Endothelial cell of hepatic sinusoid (primary cell): Measurements from ENCODE around the gene MRFAP1L1.
"Not testable (repeated sequence)": the region's sequence is repeated elsewhere in the genome, so short reads cannot be mapped to it uniquely, and the experiment has no call there.

Experiments
- in situ Hi-C: cut with HindIII; loops from 2 replicates; pipeline ENCODE4 v1.10.0; 2017; ENCODE audit warnings: low sequenced_read_pairs

MRFAP1L1 gene

GRCh38 chr4:6739920-6740319, 30.3 kb upstream of the MRFAP1L1 start:
- in situ Hi-C loops: loop anchor here (5.0 kb wide), 2 partner anchors 42 to 78 kb away; partner anchors contain the start of gene KIAA0232

GRCh38 chr4:6734165-6734786, 24.6 kb upstream of the MRFAP1L1 start:
- in situ Hi-C loops: no loop called here

- in situ Hi-C loops: no loop called here
Observed at GRCh38 chr4:6733358-6734164, 23.9 kb upstream of the MRFAP1L1 start.

DNA sequence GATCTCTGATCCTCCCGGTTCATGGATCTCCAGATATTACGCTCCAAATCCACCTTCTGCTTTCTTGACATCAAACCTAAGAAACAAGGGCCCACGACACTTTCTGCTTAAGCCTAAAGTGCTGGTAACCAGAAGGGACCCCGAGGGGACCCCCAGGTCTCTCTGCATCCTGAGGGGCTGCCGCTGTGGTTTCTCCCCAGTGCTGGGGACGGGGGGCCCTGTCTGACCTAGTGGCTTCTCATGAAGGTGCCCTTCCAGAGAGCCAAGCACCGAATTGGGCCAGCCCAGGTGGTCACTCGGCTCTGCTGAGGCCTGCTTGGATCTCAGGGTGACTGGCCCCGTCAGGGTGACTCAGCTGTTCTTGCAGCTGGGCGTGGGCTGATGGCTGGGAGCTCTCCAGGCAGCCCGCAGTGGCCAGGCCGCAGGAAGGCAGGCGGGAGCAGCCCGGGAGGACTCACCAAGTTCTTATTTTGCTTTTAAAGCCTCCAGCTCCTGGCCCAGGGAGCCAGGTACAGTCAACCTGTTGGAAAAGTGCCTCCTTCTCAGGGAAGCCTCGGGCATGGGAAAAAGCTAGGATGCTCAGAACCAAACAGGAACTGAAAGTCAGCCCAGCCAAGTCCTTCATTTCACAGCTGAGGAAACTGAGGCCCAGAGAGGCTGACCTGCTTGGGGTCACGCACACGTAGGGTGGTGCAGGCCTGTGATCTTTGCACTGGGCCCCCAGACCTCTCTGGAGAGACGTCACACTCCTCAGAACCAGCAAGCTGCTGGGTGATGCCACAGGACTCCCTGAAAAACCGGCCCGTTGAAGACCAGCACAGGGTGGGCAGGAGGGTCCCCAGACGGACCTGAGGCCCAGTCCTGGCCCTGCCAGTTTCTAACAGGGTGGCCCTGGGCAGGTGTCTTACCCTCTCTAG, 23.0 kb upstream of the MRFAP1L1 start:
- in situ Hi-C loops: no loop called here

DNA sequence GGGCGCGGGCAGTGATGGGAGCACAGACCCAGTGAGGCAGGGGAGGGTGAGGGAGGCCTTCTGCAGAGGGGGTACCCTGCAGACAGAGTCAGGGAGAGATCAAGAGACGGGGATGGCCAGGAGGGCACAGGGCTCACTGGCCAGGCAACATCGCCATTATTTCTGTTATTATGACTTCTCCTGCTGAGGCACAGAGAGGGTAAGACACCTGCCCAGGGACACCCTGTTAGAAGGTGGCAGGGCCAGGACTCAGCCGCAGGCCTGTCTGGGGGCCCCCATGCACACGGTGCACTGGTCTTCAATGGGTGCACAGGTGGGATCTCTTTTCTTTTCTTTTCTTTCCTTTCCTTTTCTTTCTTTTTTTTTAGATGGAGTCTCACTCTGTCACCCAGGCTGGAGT, 22.1 kb upstream of the MRFAP1L1 start:
- in situ Hi-C loops: no loop called here

- in situ Hi-C loops: no loop called here
Observed at GRCh38 chr4:6731318-6731675, 21.6 kb upstream of the MRFAP1L1 start.

DNA sequence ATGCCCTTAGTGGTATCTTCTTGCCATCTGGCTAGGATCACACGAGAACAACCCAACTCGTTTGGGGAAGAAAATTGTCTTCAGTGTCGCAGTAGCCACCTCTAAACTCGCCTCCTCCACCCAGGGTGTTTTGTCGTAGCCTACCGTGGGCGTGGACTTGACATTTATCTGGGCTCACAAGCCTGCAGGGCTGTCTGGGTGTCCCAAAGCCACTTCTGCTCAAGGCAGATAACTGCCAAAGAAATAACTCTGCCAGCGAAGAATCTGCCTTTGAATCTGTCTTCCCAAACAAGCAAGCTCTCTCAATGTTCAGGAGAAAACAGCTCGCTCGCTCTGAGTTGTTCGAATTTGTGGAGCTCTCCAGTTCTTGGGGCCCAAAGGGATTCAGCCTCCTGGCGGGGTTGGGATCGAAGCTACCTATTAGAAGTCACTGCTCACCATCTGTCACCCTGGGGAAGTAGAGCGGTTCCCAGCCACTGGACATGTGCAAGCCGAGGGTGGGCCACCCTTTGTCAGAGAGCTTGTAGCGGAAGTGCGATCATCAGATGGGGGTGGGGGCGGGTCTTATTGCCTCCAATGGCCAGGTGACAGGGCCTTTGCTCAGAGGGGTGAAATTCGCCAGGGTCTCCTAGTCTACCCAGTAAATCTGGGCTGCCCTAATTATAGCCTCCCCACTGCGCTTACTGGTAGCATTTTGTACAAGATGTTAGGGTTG, 21.1 kb upstream of the MRFAP1L1 start:
- in situ Hi-C loops: no loop called here

DNA sequence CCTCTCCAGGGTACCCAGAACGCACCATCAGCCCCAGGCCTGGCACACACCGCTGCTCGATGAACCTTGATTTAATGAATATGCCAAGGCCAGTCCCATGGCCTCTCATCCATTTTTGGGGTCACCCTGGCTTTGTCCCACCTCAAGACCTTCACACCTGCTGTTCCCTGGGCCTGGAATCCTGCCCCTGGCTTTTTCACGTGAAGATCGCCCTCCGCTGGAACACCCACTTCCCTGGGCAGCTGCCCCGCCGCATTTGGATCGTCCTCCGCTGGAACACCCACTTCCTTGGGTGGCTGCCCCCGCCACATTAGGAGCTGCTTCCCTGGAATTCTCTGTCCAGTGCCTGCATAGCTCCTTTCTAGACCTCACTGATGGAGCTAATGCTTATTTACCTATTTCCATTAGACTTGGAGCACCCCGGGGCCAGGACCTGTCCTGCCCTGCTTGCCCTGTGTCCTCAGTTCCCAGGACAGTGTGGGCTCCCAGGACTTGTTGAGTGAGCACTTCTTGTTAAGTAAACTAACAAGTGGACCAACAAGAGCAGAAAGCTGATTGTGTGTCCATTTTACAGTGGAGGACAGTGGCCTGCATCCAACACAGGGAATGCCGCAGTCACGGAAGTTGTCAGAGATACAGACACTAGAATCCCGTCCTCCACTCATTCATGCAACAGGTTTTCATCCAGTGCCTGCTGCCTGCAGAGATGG, 18.8 kb upstream of the MRFAP1L1 start:
- in situ Hi-C loops: no loop called here

- in situ Hi-C loops: no loop called here
Observed at GRCh38 chr4:6727943-6728250, 18.2 kb upstream of the MRFAP1L1 start.

DNA sequence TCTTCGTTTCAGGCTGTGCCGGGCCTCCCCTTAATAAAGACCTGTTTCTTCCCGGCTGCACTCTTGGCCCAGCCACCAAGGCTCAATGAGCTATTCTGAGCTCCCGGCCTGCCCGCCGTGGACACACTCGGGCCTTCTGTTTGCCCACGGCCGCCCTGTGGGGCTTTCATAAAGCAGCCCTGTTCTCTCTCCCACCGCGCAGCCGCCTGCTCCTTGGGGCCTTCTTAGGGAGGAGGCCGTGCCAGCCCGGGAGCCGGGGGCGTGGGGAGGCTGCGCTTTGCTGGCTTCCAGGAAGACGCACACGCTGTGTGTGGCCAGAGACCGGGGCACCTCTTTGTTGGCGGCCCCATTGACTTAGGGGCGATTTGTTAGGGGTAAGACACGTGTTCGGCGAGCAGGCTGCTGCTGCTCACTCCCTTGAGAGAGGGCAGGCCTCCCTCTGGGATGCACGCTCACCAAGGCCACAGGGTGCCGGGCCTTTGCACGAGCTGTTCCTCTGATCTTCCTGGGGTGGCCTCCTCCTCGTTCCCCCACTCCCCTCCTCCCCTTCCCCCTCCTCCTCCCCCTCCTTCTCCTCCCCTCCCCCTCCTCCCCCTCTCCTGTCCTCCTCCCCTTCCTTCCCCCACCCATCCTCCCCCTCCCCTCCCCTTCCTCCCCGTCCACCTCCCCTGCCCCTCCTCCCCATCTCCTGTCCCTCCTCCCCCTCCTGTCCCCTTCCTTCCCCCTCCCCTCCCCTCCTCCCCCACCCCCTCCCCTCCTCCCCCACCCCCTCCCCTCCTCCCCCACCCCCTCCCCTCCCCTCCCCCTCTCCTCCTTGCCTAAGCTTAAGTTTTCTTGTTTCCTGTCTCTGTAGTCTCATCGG, 17.6 kb upstream of the MRFAP1L1 start:
- in situ Hi-C loops: no loop called here

DNA sequence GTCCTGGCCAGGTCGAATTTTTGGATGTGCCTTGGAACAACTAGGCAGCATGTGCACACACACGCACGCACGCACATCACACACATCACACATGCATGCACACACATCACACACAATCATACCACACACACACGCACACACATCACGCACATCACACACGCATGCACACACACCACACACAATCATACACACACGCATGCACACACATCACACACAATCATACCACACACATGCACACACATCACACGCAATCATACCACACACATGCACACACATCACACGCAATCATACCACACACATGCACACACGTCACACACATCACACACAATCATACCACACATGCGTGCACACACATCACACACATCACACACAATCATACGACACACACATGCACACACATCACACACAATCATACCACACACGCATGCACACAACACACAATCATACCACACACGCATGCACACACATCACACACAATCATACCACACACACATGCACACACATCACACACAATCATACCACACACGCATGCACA, 15.8 kb upstream of the MRFAP1L1 start:
- in situ Hi-C loops: not testable (repeated sequence)

- in situ Hi-C loops: no loop called here
Observed at GRCh38 chr4:6724421-6725111, 14.9 kb upstream of the MRFAP1L1 start.

DNA sequence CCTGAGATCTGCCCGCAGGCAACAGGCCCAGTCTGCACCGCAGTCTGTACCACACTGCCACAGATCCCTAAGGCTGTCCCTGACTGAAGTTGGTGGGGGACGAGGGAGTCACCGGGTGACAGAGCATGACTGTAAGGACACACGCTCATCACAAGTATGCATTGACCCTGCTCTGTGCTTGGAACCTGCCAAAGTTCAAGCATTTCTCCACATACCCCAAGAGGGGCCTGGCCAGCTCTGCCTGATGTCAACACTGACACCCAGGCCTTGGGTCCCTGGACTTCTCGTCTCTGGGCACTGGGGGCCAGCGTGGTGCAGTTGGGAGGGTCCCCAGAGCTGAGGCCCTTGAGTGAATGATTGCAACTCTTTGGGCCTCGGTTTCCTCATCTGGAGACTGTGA, 14.2 kb upstream of the MRFAP1L1 start:
- in situ Hi-C loops: no loop called here

- in situ Hi-C loops: no loop called here
Observed at GRCh38 chr4:6722891-6723290, 13.2 kb upstream of the MRFAP1L1 start.

DNA sequence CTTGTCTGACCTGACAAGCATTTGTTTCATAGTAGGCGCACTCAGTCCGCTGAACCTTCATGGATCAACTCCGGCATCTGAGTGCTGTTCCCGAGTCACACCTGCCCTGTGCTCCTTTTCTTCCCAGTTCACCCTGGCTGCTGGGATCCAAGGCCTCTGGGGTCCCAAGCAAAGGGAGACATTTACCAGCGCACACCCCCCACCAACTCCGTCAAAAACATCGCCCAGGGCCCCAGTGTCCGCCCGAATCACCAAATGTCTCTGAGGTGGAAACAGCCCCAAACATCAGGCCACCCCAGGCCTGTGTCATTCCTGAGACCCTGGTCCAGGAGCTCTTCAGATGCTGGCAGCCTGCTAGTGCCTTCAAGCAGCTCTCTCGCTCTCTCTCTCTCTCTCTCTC, 11.5 kb upstream of the MRFAP1L1 start:
- in situ Hi-C loops: no loop called here

DNA sequence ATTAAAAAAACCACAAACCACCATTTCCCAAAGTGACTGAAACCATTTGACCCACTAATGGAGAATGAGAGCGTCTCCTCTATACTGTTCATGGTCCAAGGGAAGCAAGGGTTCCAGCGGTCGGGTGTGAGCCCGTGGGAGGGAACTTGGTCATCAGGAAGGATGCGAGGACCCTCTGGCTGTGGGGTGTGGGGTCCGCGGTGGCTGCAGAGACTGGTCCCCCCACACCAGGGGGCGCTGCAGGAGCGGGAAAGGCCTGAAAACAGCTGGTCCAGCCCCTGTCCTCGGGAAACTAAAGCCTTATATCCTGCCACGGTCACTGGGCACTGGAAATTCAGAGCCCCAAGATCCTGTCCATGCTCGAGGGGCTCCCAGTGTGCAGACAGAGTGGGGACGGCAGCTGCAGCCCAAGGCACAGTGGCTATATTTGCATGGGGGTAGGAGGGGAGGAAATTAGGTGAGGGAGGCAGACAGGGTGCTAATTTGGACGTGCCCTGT, 10.6 kb upstream of the MRFAP1L1 start:
- in situ Hi-C loops: no loop called here

GRCh38 chr4:6719611-6720179, 10.0 kb upstream of the MRFAP1L1 start:
- in situ Hi-C loops: no loop called here

- in situ Hi-C loops: no loop called here
Observed at GRCh38 chr4:6718932-6719610, 9.4 kb upstream of the MRFAP1L1 start.
